Measurements from ENCODE around the gene TPO.

The TPO gene

GRCh38 chr2:1420746-1421480 is 7.7 kb downstream of the TPO start:
- no peak for TF ChIP-seq CTCF (IDR thresholded peaks at IDR 0.05; ENCODE audit: extremely low read depth, missing control alignments)

GRCh38 chr2:1421731-1422130 is 8.5 kb downstream of the TPO start:
- TF ChIP-seq CTCF (IDR thresholded peaks at IDR 0.05; ENCODE audit: extremely low read depth, missing control alignments): no peak
- DNase-seq (ENCODE audit: low spot score): no peak

More at GRCh38 chr2:1420746-1421480, 7.7 kb downstream of the TPO start:
- DNase-seq (ENCODE audit: low spot score): no peak

GRCh38 chr2:1422131-1422530 is 8.9 kb downstream of the TPO start:
- no peak for DNase-seq (ENCODE audit: low spot score)
- no peak for TF ChIP-seq CTCF (IDR thresholded peaks at IDR 0.05; ENCODE audit: extremely low read depth, missing control alignments)

- DNase-seq (ENCODE audit: low spot score): no peak
- no peak for TF ChIP-seq CTCF (IDR thresholded peaks at IDR 0.05; ENCODE audit: extremely low read depth, missing control alignments)
These were observed 9.5 kb downstream of the TPO start for GRCh38 chr2:1422716-1423285.

GRCh38 chr2:1427086-1427485 is 13.8 kb downstream of the TPO start:
- no peak for TF ChIP-seq CTCF (IDR thresholded peaks at IDR 0.05; ENCODE audit: extremely low read depth, missing control alignments)
- DNase-seq (ENCODE audit: low spot score): no peak

GRCh38 chr2:1429895-1430294 is 16.6 kb downstream of the TPO start:
- no peak for DNase-seq (ENCODE audit: low spot score)
- no peak for TF ChIP-seq CTCF (IDR thresholded peaks at IDR 0.05; ENCODE audit: extremely low read depth, missing control alignments)

GRCh38 chr2:1430491-1430890 is 17.2 kb downstream of the TPO start:
- no peak for DNase-seq (ENCODE audit: low spot score)
- TF ChIP-seq CTCF (IDR thresholded peaks at IDR 0.05; ENCODE audit: extremely low read depth, missing control alignments): no peak

Measured in GM20000 (cell line).